GM19240 (cell line): ENCODE measurements around the gene METAP1.
"Not testable (repeated sequence)": the region's sequence is repeated elsewhere in the genome, so short reads cannot be mapped to it uniquely, and the experiment has no call there.

Source experiments
- DNase-seq: peaks from one replicate; pipeline ENCODE4 v3.0.0; 2011; ENCODE audit warnings: low spot score; ENCODE audit not compliant: insufficient read length

Gene METAP1

DNA sequence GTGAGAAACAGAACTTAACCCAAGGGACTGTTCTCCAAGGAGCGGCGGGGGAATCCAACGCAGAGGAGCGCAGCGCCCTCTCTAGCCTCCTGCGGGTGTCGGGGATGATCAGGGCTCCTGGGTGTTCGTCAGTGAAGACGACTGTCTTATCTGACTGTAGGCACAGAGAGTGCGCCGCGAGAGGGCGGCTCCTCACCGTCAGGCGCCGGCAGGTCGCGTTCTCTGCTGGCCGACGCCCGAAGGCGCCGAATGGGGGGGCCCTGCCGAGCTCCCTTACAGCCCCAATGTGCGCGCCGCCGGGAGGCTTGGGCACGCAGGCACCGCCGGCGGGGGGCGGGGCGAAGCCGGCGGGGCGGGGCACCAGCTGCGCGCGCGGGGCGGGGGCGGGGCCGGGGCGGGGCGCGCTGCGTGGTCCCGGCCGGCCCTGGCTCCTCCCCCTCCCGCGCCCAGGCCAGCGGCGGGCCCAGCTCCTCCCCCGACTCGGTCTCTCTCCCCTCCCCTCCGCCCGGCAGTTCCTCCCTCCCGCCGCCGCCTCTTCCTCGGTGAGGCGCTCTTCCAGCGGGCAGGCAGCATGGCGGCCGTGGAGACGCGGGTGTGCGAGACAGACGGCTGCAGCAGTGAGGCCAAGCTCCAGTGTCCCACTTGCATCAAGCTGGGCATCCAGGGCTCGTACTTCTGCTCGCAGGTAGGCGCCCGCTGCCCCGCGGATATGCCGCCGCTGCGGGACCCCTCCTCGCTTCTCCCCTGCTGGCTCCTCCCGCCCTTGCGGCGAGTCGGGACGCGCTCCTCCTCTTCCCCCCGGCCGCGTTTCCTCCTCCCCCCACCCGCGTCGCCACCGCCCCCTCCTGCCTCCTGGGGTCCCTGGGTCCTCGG lies at the start of gene METAP1:
Gene METAP1 (plus strand): TSS at position 539 of the 873 bp plus-strand sequence. CDS start 33 bp downstream, at position 572.
- peak; percentile 95 for DNase-seq

DNA sequence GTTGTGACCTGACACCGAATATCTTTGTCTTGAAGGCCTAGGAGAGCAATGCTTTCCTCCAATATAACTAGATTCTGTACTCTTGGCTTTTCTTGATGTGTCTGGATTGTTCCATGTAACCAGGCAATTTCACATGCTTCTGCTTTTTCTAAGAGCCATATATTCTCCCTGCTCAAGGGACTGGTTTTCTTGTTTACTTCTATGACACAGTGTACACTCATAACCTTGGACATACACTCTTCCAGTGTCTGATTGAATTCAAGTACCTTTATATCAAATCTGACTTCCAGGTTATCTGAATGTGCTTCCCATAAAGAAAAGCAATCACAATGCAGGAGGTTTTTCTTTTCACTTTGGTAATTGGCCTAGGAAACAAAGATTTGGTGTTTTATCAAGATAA lies 49.2 kb upstream of the METAP1 start:
- DNase-seq: no peak

DNA sequence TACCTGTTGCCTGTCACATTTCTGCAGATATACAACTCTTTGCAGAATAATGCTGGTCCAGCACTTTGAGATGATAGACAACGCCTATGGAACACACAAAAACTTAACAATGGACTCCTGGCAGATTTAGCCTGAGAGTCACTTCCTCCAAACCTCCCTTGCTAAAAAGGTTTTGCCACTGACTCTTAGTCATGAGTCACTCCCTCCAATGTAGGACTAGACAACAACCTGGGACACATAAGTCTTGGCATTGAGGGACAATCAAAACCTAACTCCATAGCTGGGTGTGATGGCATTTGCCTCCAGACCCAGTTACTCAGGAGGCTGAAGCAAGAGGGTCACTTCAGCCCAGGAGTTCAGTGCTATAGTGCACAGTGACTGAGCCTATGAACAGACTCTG lies 44.6 kb upstream of the METAP1 start:
- DNase-seq: no peak

DNA sequence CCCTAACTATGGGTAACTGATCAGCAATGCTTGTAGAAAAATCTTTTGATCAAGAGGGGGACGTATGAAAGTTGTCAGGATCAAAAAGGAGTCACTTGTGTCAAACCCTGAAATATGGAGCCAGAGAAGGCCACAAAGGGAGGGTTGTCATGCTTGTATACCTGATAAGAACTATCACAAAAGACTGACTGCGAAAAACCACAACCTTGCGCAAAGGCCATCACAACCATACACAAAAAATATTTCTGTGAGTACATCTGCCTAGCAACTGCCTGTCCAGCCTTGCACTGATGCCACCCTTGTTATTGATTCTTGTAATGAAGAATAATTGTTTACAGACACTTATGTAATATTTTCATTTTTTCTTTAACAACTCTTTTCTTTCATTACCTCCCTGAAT lies 43.8 kb upstream of the METAP1 start:
- no peak for DNase-seq

DNA sequence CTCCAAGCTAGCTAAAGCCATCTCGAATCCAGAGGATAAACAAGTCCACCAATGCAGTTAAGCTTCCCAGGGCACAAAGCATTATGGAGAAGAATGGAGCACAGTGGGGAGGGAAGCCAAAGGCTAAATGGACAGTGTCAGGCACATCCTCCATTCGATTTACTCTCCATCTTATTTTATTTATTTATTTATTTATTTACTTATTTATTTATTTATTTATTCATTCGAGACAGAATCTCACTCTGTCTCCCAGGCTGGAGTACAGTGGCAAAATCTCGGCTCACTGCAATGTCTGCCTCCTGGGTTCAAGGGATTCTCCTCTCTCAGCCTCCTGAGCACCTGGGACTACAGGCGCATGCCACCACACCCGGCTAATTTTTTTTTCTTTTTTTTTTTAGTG lies 40.3 kb upstream of the METAP1 start:
- no peak for DNase-seq

DNA sequence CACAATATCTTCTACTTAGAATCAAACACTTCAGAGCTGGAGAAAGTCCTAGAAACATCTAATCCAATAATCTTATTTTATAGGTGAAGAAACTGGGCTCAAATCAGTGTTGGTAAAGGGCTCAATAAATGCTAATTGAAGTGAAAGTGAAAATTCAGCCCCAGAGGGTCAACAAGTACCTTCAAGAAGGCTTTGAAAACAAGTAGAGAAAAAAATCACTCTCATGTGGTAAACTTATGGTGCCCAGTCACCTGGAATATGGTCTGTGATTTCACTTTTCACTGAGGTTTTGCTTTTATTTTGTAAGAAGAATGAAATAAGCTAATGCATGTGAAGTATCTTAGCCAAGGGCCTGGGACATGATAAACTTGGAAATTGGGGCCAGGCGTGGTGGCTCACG lies 37.5 kb upstream of the METAP1 start:
- no peak for DNase-seq

DNA sequence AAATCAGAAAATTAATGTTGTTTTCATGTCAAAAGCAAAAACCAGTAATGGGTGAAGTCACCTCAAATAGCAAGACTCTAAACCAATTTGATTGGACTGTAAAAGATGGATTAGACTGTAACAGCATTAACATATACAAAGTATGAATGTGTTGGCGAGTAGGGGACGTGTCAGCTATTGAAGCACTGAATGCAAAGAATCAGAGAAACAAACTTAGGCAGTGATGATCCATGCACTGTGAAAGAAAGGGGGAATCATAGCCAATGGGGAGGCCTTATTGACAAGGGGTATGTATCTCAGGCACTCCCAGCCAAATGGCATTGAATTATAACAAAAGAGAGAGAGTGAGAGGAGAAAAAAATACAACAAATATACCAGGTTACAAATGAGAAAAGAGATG lies 36.1 kb upstream of the METAP1 start:
- no peak for DNase-seq

DNA sequence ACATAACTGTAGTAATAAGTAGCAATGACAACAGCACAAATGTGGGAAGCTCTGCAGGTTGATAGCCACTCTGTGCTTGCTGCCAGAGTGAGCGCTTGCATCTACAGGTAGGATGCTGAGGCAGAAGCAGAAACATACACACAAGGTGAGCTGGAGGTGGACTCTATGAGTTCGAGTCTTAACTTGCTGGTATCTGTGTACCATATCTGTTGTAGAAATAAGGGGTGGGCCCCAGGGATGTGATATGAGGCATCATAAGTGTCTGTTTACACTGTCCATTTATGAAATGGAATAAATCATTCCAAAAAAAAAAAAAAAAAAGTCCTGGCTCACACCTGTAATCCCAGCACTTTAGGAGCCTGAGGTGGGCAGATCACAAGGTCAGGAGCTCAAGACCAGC lies 33.8 kb upstream of the METAP1 start:
- no peak for DNase-seq

DNA sequence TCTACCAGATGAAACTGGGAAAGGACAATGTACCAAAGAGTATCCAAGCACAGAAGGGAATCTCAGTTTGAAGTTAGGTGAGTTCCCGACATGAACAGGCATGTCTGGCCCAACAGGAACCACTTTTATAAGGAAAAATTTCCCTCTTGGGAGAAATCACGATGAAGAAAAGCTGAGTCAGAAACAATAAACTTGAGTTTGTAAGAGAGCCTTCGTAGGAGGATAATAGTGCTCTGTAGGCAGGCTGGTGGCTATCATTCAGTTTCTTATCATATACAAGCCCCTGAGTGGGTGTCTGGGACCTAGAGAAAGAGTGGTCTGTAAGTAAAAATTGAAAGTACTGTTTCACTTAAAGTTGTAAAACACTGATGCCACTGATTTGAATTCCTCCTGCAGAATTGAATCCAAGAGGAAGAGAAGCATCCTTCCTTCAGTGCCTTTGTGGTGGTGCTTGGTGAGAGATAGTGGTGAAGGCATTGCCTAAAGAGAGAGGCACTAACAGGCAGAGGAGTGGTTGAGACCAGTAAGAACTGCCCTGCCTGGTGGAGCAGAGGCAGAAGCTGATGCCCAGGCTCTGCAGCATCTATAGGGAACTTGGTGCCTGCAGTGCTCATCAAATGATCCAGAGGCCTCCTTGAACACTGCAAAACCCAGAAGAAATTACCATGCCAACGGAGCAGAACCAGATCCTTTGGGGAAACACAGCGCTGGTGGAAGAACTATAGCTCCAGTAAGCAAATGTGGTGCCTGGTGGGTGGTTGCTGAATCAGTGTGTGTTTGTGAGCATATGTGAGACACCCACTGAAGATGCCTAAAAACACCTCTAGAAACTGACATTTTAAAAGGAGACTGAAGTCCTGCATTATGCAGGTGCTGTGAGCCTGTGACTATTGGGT lies 31.7 kb upstream of the METAP1 start:
- no peak for DNase-seq

DNA sequence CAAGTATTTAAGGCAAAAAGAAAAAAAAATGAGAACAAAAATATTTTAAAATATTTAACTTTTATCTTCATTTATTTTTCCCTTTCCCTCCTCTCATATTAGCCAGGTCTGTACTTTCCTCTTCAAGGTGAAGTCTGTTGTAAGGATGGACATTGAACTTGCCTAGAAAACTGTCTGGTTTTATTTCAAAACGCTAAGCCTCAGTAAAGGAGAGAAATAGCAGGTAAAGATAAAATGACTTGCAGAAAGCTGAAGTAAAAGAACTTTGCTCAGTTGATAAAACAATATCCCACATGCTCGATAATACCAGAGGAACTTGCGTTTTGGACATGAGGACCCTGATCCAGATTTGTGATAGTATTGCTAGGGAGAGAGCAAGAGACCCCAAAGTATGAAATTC lies 28.6 kb upstream of the METAP1 start:
- DNase-seq: no peak

DNA sequence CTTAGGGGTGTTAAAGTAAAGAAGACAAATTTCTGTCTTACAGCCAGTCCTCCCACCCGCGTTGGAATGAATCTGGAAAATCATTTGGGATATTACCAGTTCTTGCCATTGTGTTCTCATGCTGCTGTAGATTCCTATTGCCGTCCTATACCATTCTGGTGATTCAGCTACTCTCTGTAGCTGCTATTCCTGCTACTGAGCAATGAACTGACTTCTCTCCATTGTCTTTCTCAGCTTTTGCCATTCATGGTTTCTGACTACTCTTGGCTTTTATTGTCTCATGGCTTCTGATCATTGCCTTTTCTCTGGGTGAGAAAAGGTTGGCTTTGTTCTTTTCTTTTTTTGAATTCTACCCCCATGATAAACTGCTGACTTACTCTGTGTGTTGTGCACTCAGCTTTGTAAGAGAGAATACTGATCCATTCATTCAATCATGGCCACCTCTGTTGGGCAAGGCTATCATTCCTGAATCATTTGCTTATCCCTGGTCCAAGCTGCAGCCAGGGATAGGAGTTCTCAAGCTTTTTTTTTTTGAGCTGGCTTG lies 27.7 kb upstream of the METAP1 start:
- no peak for DNase-seq

DNA sequence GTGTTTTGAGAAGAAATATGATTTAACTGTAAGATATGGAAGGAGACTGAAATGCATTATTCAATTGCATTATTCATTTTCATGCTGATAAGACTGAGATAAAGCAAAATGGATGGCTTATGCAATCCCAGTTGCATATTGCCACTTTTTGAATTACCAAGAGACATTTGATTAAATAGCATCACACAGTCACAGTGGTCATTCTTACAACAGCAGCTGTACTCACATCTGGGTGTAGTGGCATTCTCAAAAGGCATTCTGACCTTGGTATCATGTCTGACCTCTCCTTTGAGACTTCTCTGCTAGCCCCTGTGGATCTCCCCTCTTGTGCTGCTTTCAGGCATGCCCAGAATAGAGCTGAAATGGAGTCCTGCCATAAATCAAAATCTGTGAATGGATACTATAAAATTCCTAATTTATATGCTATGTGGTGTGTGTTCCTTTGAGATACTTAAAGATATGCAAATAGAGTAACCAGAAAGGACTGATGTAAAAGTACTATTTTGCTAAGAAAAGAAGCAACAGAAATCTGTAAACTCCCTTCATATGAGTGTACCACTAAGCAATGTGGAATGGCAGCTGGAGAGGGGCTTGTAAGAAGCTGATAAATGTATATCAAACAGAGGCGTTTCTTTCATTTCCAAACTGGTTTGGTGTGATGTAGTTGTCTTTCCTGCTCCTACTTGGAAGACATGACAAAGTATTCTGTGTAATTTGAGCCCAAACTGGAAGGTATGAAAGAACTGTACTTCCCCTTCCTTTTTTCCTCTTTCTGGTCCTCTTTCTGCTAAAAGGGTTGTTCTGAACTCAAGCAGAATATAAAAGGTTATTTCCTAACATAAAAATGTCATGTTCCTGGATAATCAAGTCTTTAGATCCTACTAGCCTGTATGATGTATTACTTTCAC lies 25.4 kb upstream of the METAP1 start:
- DNase-seq: no peak

DNA sequence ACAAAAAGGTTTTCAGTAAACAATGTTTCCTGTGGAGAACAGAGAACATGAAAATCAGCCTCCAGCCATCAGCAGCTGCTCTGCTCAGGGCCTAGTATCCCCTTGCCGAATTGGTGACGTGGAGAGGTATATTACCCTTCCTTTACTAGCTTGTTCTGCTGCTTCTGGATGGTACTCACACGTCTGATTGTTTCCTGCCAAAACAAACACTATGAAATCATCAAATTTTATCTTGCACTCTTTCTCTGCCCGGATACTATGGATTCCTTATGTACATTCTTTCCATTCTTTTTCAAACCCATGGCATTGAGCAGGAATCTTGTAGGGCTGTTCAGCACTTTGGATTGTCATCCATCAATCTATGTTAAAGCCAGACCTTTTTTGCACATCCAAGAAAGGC lies 18.8 kb upstream of the METAP1 start:
- DNase-seq: no peak

DNA sequence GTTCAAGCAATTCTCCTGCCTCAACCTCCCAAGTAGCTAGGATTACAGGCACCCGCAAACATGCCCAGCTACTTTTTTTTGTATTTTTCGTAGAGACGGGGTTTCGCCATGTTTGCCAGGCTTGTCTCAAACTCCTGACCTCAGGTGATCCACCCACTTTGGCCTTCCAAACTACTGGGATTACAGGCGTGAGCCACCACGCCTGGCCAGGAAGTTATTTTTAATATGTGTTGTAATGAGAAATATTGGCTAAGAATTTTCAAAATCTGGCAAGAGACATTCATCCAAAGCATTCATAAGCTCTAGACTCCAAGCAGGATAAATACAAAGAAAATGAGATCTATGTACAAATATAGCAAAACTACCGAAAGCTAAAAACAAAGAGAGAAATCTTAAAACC lies 18.0 kb upstream of the METAP1 start:
- no peak for DNase-seq

DNA sequence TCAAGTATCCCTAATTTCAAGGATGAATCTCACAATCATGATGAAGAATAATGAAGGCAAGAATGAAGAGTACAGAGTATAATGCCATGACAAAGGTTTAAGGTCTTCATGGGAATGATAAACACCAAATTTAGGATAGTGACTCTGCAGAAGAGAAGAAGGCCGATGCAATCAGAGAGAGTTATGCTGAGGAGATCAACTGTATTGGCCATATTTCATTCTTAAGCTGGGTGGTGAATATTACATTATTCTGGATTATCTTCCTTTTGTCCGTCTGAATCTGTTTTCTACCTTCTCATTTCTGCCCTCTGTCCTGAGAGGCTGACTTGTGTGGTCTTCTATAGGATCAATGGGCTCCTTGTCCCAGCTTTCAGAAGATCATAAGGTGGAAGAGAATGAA lies 7.8 kb upstream of the METAP1 start:
- no peak for DNase-seq

DNA sequence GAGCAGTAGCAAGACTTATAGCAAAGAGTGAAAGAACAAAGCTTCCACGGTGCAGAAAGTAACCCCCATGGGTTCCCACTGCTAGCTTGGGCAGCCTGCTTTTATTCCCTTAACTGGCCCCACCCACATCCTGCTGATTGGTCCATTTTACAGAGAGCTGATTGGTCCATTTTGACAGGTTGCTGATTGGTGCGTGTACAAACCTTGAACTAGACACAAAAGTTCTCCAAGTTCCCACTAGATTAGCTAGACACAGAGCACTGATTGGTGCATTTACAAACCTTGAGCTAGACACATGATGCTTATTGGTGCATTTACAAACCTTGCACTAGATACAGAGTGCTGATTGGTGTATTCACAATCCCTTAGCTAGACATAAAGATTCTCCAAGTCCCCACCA lies 2.7 kb upstream of the METAP1 start:
- not testable (repeated sequence) for DNase-seq

DNA sequence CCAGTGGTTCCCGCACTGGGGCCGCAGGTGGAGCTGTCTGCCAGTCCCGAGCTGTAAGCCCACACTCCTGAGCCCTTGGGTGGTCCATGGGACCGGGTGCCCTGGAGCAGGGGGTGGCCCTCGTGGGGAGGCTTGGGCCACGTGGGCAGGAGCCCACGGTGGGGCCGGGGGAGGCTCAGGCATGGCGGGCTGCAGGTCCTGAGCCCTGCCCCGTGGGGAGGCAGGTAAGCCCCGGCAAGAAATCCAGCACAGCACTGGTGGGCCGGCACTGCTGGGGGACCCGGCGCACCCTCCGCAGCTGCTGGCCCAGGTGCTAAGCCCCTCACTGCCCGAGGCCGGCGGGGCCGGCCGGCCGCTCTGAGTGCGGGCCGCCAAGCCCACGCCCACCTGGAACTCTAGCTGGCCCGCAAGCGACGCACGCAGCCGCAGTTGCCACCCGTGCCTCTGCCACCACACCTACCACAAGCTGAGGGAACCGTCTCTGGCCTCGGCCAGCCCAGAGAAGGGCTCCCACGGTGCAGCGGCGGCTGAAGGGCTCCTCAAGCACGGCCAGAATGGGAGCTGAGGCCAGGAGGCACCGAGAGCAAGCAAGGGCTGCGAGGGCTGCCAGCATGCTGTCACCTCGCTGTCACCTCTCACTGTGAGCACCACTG lies 2.0 kb upstream of the METAP1 start:
- DNase-seq: no peak

DNA sequence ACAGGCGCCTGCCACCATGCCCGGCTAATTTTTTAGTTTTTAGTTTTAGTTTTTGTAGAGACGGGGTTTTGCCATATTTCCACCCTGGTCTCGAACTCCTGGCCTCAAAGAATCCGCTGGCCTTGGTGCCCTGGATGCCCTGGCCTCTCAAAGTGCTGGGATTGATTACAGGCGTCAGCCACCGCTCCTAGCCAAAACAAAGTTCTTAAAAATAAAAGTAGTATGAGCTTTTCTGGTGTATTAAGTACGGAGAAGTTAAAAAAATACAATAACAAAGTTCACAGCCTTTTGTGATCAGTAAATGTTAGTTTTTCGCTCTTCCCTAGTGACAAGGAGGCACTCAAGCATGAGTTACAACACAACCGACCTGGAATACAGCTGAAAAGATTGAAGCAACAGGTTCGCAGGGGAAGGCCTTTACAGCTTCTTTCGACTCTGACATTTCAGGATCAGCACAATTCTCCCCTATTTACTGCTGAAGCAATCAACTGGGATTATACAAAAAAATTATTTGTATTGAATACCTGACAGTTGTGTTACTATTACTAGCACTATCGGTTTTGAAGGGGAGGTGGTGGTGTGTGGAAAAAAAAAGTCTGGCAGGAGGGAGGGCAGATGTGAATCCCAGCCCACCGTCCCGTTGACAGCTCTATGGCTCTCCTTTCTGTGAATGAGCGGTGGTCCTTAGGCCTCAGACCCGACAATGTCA lies 893 bp upstream of the METAP1 start:
- no peak for DNase-seq

DNA sequence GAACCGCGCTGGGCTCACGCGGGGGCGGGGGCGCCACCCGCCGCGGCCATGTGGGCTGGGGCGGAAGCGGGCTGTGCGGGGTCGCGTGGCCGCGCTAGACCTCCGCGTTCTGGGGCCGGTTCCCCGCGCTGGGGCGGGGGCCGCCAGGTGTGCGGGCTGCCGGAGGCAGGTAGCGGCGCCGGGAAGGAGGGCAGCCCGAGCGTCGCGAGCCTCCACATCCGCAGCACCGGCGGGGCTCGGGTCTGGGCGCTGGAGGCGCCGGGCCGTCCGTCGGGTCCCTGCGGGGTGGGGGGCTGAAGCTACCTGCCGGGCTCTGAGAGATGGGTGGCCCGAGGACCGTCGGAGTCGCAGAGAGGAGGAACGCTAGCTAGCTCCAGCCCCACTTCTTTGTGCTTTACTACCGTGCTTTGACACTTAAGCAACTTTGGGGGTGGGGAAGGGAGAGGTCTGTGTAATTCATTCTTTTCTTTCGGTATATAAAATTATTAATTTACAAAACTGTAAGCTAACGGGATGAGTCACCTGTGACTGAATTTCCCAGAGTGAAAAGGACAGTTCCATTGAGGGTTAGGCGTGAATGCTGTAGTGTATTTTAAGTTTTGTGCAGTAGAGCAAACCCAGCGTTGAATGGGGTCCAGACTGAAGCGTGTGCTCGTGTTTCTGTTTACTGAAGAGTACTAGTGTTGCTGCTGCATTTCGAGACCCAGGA lies 689 bp downstream of the METAP1 start:
- DNase-seq: no peak

DNA sequence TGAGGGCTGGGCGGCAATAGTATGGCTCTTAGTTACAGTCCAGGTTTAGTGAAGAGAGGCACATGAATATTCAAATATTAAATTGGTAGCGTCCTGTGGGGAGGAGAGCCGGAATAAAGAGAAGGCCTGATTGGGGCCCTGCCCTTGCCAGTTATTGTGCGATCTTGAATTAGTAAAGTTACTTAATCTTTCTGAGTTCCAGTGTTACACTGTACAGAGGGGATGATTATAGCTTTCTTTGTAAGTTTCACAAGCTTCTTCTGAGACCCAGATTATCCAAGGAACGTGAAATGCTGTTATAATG lies 1.2 kb downstream of the METAP1 start:
- DNase-seq: no peak
